Neural progenitor cell (in vitro differentiated cells): ENCODE data around the gene RNF212.

Experiments used
- EZH2 ChIP-seq: fragments of 200-600 bp; sonication (generic); IDR thresholded peaks from 2 replicates; pipeline ENCODE4 v1.6.1; 2017; ENCODE audit warnings: antibody characterized with exemption, mild to moderate bottlenecking, moderate library complexity
- EZH2phosphoT487 ChIP-seq: fragments of 200-600 bp; sonication (generic); IDR thresholded peaks from 2 replicates; pipeline ENCODE4 v1.6.1; 2017; ENCODE audit warnings: antibody characterized with exemption
- TF ChIP-seq, protein P1 (sequence below): fragments of 200-600 bp; sonication (generic); IDR thresholded peaks from 2 replicates; pipeline ENCODE4 v1.5.1; 2017; ENCODE audit warnings: antibody characterized with exemption, mild to moderate bottlenecking

DNA sequence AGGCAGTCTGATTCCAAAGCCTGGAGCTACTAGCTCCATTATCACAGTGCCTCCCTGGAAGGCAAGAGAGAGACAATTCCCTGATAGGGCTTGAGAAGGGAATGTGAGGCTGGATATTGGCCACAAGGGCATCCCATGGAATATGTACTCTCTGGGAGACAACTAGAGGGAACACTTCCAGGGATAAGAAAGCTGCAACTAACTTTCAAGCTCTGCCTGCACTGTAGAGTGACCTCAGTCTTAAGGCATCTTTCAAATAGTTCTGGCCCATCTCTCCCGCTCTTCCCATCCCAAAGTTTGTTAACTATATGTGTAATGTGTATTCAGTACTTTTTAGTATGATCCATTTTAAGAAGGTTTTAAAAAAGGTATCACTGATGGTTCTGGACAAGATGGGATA lies 13.1 kb upstream of the RNF212 start:
- TF ChIP-seq, protein P1, sequence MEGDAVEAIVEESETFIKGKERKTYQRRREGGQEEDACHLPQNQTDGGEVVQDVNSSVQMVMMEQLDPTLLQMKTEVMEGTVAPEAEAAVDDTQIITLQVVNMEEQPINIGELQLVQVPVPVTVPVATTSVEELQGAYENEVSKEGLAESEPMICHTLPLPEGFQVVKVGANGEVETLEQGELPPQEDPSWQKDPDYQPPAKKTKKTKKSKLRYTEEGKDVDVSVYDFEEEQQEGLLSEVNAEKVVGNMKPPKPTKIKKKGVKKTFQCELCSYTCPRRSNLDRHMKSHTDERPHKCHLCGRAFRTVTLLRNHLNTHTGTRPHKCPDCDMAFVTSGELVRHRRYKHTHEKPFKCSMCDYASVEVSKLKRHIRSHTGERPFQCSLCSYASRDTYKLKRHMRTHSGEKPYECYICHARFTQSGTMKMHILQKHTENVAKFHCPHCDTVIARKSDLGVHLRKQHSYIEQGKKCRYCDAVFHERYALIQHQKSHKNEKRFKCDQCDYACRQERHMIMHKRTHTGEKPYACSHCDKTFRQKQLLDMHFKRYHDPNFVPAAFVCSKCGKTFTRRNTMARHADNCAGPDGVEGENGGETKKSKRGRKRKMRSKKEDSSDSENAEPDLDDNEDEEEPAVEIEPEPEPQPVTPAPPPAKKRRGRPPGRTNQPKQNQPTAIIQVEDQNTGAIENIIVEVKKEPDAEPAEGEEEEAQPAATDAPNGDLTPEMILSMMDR = no peak
- TF ChIP-seq EZH2phosphoT487 = no peak
- no peak for TF ChIP-seq EZH2
